GM21367 (cell line): ENCODE data around the gene AADACL4.

Source experiments
- ATAC-seq: cut with Tn5 transposase; IDR thresholded peaks from one replicate; pipeline ENCODE4 v1.9.1; 2021; ENCODE audit not compliant: unreplicated experiment

Gene AADACL4

GRCh38 chr1:12610941-12611340 is 32.9 kb upstream of the AADACL4 start:
- no peak for ATAC-seq

DNA sequence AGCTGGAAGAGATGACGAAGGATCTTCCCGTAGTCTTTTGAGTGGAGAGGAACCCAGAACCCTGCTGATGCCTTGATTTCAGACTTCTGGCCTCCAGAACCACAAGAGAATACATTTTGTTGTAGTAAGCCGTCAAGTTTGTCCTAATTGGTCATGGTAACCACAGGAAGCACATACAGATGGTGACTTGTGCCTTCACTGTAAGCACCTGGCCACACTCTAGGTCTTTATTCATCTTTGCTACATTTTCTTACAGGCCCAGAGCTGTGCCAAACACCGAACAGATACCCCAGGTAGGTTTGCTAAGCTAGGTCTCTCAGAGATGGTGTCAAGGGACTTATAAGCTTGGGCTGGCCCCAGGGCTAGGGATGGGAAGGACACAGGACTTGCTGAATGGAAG is 30.7 kb upstream of the AADACL4 start:
- no peak for ATAC-seq

DNA sequence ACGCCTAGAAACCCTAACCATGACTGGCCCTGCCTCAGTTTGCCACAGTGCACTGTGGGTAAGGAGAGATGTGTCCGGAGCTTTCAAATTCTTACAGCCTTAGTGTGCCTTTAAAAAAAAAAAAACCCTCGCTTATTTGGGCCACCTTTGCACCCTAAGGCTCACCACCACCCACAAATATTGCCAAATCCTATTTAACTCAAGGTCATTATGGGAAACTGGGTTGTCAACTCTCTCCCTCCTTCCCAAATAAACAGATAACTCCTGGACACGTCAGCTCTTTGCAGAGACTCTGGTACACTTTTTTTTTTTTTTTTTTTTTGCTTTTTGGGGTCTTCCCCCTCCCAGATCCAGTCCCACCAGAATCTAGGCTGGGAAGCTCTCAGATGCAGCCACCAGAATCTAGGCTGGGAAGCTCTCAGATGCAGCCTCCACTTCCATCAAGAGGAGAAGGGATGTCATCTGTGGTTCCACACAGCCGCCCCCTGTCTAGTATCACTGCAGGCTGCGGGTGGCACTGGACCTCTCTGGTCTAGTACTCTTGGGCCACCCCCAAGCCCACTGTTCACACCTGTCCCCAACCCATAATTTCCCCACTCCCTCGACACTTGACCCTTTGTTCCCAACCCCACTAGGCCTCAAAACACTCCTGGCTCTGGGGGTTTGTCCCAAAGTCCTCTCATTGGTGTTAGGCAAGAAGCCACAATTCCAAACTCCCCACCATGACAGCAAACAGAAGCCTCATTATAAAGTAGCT is 29.3 kb upstream of the AADACL4 start:
- ATAC-seq, result no peak

DNA sequence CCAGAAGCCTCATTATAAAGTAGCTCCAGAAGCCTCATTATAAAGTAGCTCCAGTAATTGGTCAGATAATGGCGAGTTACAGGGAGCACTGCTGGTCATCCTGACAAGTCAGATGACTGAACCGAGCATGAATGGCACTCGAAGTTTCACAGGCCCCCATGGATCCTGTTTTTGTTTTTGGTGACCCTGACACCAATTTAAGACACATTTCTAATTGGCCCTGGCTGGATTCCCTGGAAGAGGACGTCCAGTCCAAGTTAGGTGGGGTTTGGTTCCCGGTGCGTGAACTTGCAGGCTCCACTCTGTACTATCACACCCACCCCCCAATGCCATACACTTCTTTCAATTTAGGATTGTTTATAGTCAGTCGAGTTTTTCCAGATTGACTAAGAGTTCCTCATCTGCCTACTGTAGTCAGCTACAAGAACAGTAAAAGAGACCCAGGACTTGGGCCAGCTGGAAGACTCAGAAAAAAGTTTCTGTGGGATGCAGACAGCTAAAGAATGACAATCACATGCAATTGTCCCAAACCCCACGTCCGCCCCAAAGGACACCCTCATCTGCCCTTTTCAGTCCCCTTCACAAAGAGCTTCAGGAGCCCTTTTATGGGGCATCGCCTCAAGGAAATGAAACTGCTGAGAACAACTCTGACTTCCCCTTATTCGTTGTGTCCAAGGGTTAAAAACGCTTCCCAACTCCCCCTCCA is 28.6 kb upstream of the AADACL4 start:
- ATAC-seq, result no peak

- no peak for ATAC-seq
Observed at GRCh38 chr1:12615865-12616708, 27.8 kb upstream of the AADACL4 start.

- ATAC-seq, result no peak
Observed at GRCh38 chr1:12616709-12617373, 27.0 kb upstream of the AADACL4 start.

- ATAC-seq, result no peak
Observed at GRCh38 chr1:12617511-12617900, 26.4 kb upstream of the AADACL4 start.

- no peak for ATAC-seq
Observed at GRCh38 chr1:12617901-12618660, 25.8 kb upstream of the AADACL4 start, which contains the start of gene DHRS3. Gene DHRS3 (minus strand): TSS chr1:12618210. CDS start chr1:12617348, 862 bp downstream.

DNA sequence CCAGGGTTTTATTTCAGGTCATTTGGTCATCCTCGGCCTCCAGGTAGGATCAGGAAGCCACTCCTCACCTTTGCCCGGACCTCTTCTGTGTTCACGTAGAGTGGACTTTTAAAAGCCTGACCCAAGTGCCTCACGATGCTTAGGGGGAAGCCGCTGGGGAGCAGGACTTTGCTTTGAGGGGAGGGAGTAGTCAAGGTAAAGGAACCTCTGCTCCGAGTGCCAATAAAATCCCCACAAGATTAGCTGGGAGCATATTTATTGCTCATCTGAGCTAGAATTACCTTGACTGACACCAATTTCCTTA is 25.3 kb upstream of the AADACL4 start:
- ATAC-seq, result no peak

DNA sequence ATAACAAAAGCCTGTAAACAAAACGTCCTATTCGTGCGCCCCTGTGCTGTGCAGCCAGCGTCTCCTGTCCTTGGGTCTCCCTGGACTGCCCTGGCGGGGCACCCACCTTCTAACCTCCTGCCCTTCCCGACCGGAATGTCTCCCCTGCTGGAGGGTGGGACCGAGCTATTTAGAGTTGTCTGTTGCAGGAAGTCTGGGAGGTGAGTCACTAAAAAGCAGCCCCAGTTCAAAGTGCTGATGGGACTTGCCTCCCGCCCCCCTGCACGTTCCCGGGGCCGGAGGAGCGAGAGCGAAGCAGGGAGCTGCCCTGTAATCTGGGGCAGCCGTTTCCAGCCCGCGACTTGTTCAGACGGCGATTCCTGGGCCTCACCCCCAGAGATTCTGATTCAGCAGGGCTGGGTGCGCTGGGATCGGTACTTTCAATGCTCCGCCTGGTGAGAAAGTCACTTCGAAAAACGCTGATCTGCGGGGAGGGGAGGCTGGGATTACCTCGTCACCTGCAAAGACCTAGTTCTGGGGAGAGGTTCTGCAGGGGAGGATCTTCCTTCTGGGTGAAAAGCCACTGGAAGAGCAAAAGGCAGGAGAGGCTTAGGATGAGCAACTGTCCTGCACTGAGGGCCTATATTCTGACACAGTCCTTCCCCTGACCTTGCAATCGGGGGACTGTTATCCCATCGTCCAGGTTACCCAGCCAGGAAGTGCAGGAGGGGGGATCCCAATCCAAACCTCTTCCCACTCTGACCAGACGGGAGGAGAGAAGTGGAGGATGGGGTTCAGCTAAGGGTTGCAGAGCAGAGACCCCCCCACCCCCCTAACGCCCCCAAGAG is 24.7 kb upstream of the AADACL4 start:
- no peak for ATAC-seq

DNA sequence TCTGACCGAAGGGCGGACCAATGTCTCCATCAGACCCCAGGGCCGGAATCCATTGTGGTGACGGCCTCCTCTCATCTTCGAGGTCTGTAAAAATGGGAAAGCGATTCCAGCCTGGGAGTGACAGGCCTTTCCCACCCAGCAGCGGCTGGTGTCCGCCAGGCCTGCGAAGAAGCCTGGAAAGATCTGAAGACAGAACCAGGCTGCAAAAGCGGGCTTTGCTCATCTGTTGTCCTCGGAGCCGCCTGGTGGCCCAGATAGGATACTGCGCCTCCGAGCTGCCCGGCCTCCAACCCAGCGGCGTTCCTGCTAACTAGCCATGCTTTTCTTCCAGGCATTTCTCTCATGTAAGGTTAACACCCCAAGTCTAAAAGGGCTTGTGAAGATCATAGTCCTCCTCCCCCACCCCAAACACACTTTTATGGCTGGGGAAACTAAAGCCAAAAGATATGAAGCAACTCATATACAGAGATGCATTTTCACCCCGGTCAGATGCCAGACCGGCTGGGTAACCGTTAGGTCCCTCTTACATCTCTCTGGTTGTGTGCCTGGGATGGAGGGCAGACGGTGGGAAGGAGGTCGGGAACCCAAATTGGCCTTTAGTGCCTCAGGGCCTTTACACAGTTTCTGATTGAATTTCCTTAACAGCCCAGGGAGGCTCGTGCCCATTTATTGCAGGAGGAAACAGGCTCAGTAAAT is 23.9 kb upstream of the AADACL4 start:
- no peak for ATAC-seq

GRCh38 chr1:12620488-12620865 is 23.4 kb upstream of the AADACL4 start:
- no peak for ATAC-seq

- no peak for ATAC-seq
Observed at GRCh38 chr1:12620931-12621330, 23.0 kb upstream of the AADACL4 start.

DNA sequence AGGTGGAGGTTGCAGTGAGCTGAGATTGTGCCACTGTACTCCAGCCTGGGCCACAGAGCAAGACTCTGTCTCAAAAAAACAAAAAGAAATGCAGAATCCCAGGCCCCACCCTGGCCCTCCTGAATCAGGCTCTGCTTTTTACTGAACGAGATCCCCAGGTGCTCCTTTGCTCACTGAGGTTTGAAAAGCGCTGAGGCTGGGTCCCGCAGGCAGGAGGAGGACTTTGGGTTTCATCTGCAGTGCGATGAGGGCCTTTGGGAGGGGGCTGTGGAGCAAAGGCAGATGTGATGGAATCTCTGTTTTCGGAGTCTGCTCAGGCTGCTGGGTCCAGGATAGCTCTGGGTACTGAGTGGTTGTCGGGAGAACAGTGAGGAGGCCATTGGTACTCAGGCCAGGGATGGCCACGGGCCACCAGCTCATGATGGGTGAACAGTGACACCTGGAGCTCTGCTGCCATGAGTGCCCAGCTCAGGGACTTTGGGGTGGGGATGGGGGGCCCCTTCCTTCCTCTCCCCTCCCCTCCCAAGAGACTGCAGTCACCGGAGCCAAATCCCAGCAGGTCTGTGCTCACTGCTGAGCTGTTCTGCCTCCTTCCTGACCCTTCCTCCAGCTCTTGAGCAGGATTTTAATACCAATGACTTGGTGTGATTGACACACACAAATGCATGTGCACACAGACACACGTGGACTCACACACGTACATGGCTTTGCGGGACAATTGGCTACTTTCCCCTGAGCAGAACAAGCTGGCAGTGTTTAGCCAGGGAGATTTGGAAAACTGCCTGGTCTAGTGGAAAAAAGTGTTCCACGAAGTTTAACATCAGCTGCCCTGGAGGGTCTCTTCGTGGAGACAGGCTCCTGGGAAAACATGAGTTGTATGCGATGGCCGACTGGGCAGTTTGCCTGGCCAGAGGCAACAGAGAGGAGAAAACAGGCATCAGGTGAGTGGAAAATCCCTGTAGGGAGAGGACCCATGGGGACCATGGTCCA is 22.2 kb upstream of the AADACL4 start:
- no peak for ATAC-seq

DNA sequence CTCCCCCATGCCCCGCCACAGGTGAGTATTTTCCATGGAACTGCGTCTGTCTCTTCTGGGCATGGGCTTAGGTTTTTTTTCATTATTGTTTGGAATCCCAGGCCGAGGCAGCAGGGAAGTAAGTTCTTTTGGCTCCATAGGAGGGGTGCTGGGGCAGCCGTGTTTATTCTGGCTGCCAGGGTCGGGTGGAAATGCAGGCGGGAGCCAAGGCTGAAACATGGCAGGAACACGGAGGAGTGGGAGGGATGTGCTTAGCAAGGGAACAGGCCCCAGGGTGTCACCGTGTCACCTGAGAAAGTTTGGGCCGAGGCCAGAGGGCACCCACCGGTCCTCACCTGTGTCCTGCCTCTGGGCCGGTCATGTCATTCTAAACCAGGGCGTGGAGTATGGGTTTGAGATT is 21.4 kb upstream of the AADACL4 start:
- ATAC-seq, result no peak

DNA sequence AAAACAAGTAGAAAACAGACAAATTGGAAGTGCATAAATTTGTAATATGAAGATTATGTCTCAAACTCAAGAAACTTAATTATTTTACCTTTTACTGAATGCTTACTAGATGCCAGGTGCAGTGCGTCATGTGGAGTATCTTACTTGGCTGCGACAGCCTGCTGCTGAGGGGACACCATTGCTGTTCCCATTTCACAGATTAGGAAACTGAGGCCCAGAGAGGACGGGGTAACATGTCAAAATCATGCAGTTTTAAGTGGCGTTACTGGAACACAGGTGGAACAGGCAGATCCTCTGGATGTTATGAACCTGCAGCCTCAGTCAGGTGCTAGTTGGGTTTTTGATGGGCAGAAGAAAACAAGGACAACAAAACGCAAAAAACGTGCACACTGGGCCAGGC is 18.6 kb upstream of the AADACL4 start:
- ATAC-seq, result no peak

- ATAC-seq, result no peak
Observed at GRCh38 chr1:12626888-12627287, 17.0 kb upstream of the AADACL4 start.

GRCh38 chr1:12627296-12627695 is 16.6 kb upstream of the AADACL4 start:
- no peak for ATAC-seq
